Keratinocyte (primary cell): Measurements from ENCODE around the gene BTF3. TPM values are rescaled to one million over a fixed set of nuclear protein-coding genes. Genes with fewer than 3 reads are reported as not detected.
"Not testable (repeated sequence)": the region's sequence is repeated elsewhere in the genome, so short reads cannot be mapped to it uniquely, and the experiment has no call there.

Experiments used
- DNase-seq: peaks from one replicate; pipeline ENCODE4 v3.0.0-alpha.2; 2011; ENCODE audit warnings: low read depth, missing footprints, low spot score
- FAIRE-seq: peaks from 2 replicates; lab custom pipeline; 2011; peaks lifted over from hg19 to GRCh38; lab: Jason Lieb, UNC
- H2AFZ ChIP-seq: 2 replicates; pipeline ENCODE4 v1.6.0; 2012; ENCODE audit warnings: low read length, control low read depth, inconsistent platforms; ENCODE audit not compliant: control insufficient read depth
- H3K27ac ChIP-seq: 2 replicates; pipeline ENCODE4 v1.5.1; 2011; ENCODE audit warnings: low read length; ENCODE audit not compliant: control insufficient read depth, insufficient read depth
- H3K27me3 ChIP-seq: 3 replicates; pipeline ENCODE4 v1.6.0; 2011; ENCODE audit warnings: low read length; ENCODE audit not compliant: control insufficient read depth, insufficient read depth; ENCODE audit errors: extremely low read depth
- H3K36me3 ChIP-seq, 2 experiments: 2 replicates in 1 of 2; 3 replicates in 1 of 2; pipeline ENCODE4 v1.5.1; 2011; ENCODE audit warnings: low read length in 2 of 2, mild to moderate bottlenecking in 1 of 2; ENCODE audit not compliant: control insufficient read depth in 2 of 2, insufficient read depth in 2 of 2; ENCODE audit errors: extremely low read depth in 1 of 2
- H3K4me1 ChIP-seq: 3 replicates; pipeline ENCODE4 v1.5.1; 2011; ENCODE audit warnings: low read length; ENCODE audit not compliant: control insufficient read depth, insufficient read depth; ENCODE audit errors: extremely low read depth
- H3K4me2 ChIP-seq: 3 replicates; pipeline ENCODE4 v1.6.0; 2011; ENCODE audit warnings: low read depth, low read length; ENCODE audit not compliant: control insufficient read depth, insufficient read depth; ENCODE audit errors: extremely low read depth
- H3K4me3 ChIP-seq, 3 experiments: fragments of 200-600 bp in 1 of 3; sonication (generic) in 1 of 3; 2 replicates in 2 of 3; 3 replicates in 1 of 3; pipeline ENCODE4 v1.5.1; 2011 to 2016; ENCODE audit warnings: low read length in 3 of 3, mild to moderate bottlenecking in 3 of 3, control low read depth in 2 of 3, inconsistent platforms in 1 of 3, low read depth in 1 of 3, mixed read lengths in 1 of 3, mixed run types in 1 of 3, moderate library complexity in 1 of 3; ENCODE audit not compliant: control insufficient read depth in 2 of 3, insufficient read depth in 2 of 3; ENCODE audit errors: extremely low read depth in 1 of 3
- H3K79me2 ChIP-seq: 2 replicates; pipeline ENCODE4 v1.6.0; 2012; ENCODE audit warnings: low read length; ENCODE audit not compliant: control insufficient read depth, insufficient read depth
- H3K9ac ChIP-seq: 3 replicates; pipeline ENCODE4 v1.6.0; 2011; ENCODE audit warnings: low read length; ENCODE audit not compliant: control insufficient read depth, insufficient read depth; ENCODE audit errors: extremely low read depth
- H3K9me1 ChIP-seq: 3 replicates; pipeline ENCODE4 v1.6.0; 2011; ENCODE audit warnings: low read length; ENCODE audit not compliant: control insufficient read depth, insufficient read depth; ENCODE audit errors: extremely low read depth
- H3K9me3 ChIP-seq: 2 replicates; pipeline ENCODE4 v1.5.1; 2012; ENCODE audit warnings: low read depth, low read length; ENCODE audit not compliant: control insufficient read depth
- H4K20me1 ChIP-seq: 3 replicates; pipeline ENCODE4 v1.6.0; 2011; ENCODE audit warnings: low read length; ENCODE audit not compliant: control insufficient read depth, insufficient read depth; ENCODE audit errors: extremely low read depth
- CTCF ChIP-seq, 3 experiments: IDR thresholded peaks in 1 of 3; conservative IDR thresholded peaks in 1 of 3; optimal IDR thresholded peaks in 1 of 3; 2 replicates in 2 of 3; 3 replicates in 1 of 3; pipeline versions ENCODE3 to v1.5.1; 2011; ENCODE audit warnings: low read length in 3 of 3, mild to moderate bottlenecking in 3 of 3, moderate library complexity in 2 of 3, control low read depth in 1 of 3, inconsistent platforms in 1 of 3; ENCODE audit not compliant: insufficient read depth in 2 of 3; ENCODE audit errors: extremely low read depth in 1 of 3
- EZH2 ChIP-seq: IDR thresholded peaks from one replicate; pipeline ENCODE4 v1.6.1; 2012; ENCODE audit warnings: inconsistent platforms, mild to moderate bottlenecking, low read length, moderate library complexity
- dilution Hi-C: fragments of 300-500 bp; cut with MboI; formaldehyde crosslinking; loops from one replicate; pipeline ENCODE4 v1.7.0; 2020; ENCODE audit warnings: low sequenced_read_pairs; ENCODE audit not compliant: extremely low pct_ligation_motif_present
- polyA plus RNA-seq, 5 experiments: library from polyadenylated mRNA; depleted of rRNA in 3 of 5; stranded (reverse) in 3 of 5; stranded (forward) in 1 of 5; unstranded in 1 of 5; fragments of >200 nt; gene quantifications; 1 replicate in 1 of 5; 2 replicates in 3 of 5; 3 replicates in 1 of 5; pipeline versions ENCODE4 v1.2.1 to v1.2.3, GENCODE V29; 2011 to 2012; ENCODE audit warnings: missing spikeins in 2 of 5, low read depth in 1 of 5, low replicate concordance in 1 of 5

BTF3 gene
- polyA plus RNA-seq, 1 donor (not counting 4 experiments of a cell fraction or from before 2014, with no cell fraction given): 857 TPM

GRCh38 chr5:73507062-73507461 lies 8.8 kb downstream of the BTF3 start:
- no peak overlapping the region for H3K4me3 ChIP-seq
- H3K9me3 ChIP-seq: no peaks in the 10 kb centered on the region
- H3K36me3 ChIP-seq: peaks cover 12 to 15% of the 10 kb centered on the region in 2 experiments
- no peaks in the 10 kb centered on the region for H3K4me1 ChIP-seq
- no peaks in the 10 kb centered on the region for H3K27me3 ChIP-seq
- H3K27ac ChIP-seq: no peak overlapping the region
- H4K20me1 ChIP-seq: no peaks in the 10 kb centered on the region
- no peak overlapping the region for H3K4me2 ChIP-seq
- dilution Hi-C loops: no loop called here
- H2AFZ ChIP-seq: no peak overlapping the region
- H3K9ac ChIP-seq: no peak overlapping the region
- H3K79me2 ChIP-seq: peaks cover 15% of the 10 kb centered on the region
- TF ChIP-seq EZH2 (no peak), CTCF (optimal IDR thresholded peaks at IDR 0.05 in 1 of 3, IDR thresholded peaks at IDR 0.05 in 1 of 3, conservative IDR thresholded peaks at IDR 0.05 in 1 of 3; ENCODE audit: extremely low read depth in 1 of 3, insufficient read depth in 2 of 3, low read length in 3 of 3) (no peak)
- FAIRE-seq (no peak), DNase-seq (no peak)
- H3K9me1 ChIP-seq: no peaks in the 10 kb centered on the region

GRCh38 chr5:73508521-73508920 lies 10.3 kb downstream of the BTF3 start:
- H3K9me3 ChIP-seq, H4K20me1 ChIP-seq, FAIRE-seq, dilution Hi-C loops, H2AFZ ChIP-seq, H3K4me1 ChIP-seq, H3K9ac ChIP-seq, H3K4me3 ChIP-seq, DNase-seq, H3K36me3 ChIP-seq, H3K27ac ChIP-seq, H3K27me3 ChIP-seq, H3K9me1 ChIP-seq, H3K4me2 ChIP-seq, H3K79me2 ChIP-seq: not testable (repeated sequence)

DNA sequence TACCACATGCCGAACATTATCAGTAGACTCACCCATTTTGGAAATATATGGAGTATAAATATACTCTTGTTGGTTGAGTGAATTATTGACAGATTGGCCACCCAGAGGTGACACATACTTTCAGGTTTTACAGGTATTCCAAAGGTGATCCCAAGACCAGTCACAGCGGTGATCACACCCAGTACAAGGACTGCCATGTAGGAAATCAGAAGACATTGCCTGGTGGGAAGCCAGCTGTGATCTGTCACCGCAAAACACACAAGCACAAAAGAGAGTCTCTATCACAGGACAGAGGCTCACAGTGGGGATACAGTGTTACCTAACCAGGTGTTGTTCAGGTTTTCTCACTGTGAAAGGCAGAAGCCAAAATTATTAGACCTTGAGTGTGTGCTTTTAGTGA lies 15.8 kb downstream of the BTF3 start:
- no peak overlapping the region for H3K4me2 ChIP-seq
- H3K9me1 ChIP-seq: no peaks in the 10 kb centered on the region
- H3K4me3 ChIP-seq: no peak overlapping the region
- no peak overlapping the region for H3K27ac ChIP-seq
- no peaks in the 10 kb centered on the region for H3K79me2 ChIP-seq
- no peaks in the 10 kb centered on the region for H3K9me3 ChIP-seq
- FAIRE-seq: no peak
- H3K36me3 ChIP-seq: no peaks in the 10 kb centered on the region
- no peak for DNase-seq
- no peak overlapping the region for H2AFZ ChIP-seq
- no peak for TF ChIP-seq EZH2
- no peak for TF ChIP-seq CTCF (optimal IDR thresholded peaks at IDR 0.05 in 1 of 3, IDR thresholded peaks at IDR 0.05 in 1 of 3, conservative IDR thresholded peaks at IDR 0.05 in 1 of 3; ENCODE audit: extremely low read depth in 1 of 3, insufficient read depth in 2 of 3, low read length in 3 of 3)
- peaks cover 10% of the 10 kb centered on the region for H3K4me1 ChIP-seq
- no peak overlapping the region for H3K9ac ChIP-seq
- no peaks in the 10 kb centered on the region for H3K27me3 ChIP-seq
- no peaks in the 10 kb centered on the region for H4K20me1 ChIP-seq
- dilution Hi-C loops: no loop called here
